Measurements from ENCODE around the gene PITPNM1.

DNA sequence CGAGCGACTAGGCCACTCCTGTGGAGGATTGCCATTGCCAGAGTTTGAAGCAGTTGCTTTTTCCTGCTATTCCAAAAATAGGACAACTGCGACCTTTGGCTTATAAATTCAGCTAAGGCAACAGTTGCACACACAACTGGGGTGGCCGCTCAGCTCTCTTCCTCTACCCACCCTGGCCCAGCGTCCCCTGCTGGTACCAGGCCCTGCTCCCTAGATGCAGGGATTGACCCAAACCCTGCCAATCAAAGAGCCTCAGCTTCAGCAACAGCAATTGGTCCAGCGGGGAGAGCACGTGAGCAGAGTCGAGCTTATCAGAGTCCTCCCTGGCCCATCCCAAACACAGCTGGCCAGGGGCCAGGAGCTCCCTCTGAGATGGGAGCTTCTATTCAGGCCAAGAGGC is 40.1 kb upstream of the PITPNM1 start:
- TF ChIP-seq, protein P1, sequence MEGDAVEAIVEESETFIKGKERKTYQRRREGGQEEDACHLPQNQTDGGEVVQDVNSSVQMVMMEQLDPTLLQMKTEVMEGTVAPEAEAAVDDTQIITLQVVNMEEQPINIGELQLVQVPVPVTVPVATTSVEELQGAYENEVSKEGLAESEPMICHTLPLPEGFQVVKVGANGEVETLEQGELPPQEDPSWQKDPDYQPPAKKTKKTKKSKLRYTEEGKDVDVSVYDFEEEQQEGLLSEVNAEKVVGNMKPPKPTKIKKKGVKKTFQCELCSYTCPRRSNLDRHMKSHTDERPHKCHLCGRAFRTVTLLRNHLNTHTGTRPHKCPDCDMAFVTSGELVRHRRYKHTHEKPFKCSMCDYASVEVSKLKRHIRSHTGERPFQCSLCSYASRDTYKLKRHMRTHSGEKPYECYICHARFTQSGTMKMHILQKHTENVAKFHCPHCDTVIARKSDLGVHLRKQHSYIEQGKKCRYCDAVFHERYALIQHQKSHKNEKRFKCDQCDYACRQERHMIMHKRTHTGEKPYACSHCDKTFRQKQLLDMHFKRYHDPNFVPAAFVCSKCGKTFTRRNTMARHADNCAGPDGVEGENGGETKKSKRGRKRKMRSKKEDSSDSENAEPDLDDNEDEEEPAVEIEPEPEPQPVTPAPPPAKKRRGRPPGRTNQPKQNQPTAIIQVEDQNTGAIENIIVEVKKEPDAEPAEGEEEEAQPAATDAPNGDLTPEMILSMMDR (optimal IDR thresholded peaks at IDR 0.05 in 1 of 3, IDR thresholded peaks at IDR 0.05 in 1 of 3, conservative IDR thresholded peaks at IDR 0.05 in 1 of 3; ENCODE audit: extremely low read depth in 1 of 3, insufficient read depth in 2 of 3, low read length in 3 of 3) = no peak
- no peak for TF ChIP-seq EZH2 (IDR thresholded peaks at IDR 0.05; ENCODE audit: low read length)
